K562 (cell line): Measurements from ENCODE around the gene QARS1. TPM values are rescaled to one million over a fixed set of nuclear protein-coding genes. Genes with fewer than 3 reads are reported as not detected.
A peak's percentile ranks its signal among the peaks of the same experiment; 100 is the strongest.

Experiments used
- ATAC-seq: fragments of 200-7000 bp; cut with Tn5 transposase; 3 replicates; pipeline ENCODE4 v1.9.1; 2020; ENCODE audit warnings: moderate library complexity
- BruUV-seq: library from RNA; stranded (reverse); fragments of 400-500 nt; replicated peaks from 2 replicates; lab custom pipeline; 2021; lab: Mats Ljungman, UMichigan
- CTCF ChIA-PET: fragments of 300-600 bp; formaldehyde crosslinking; extraction: SDS; loops from one replicate; lab custom pipeline; 2021; ENCODE audit warnings: low intra/inter-chr PET ratio; lab: Yijun Ruan, JAX
- POLR2A ChIA-PET: fragments of 300-600, 350-650 bp; sonication (Branson Sonifier 250); formaldehyde crosslinking; extraction: SDS; loops from one replicate; lab custom pipeline; 2021; ENCODE audit warnings: antibody characterized with exemption, inconsistent platforms; lab: Yijun Ruan, JAX
- DNase-seq, 4 experiments: peaks; one replicate each; pipeline versions ENCODE4 v3.0.0 to v3.0.0-alpha.2; 2011 to 2018; ENCODE audit warnings: low spot score in 3 of 4, mixed read lengths in 3 of 4; ENCODE audit errors: extremely low read depth in 1 of 4
- FAIRE-seq: peaks from 2 replicates; lab custom pipeline; 2011; peaks lifted over from hg19 to GRCh38; lab: Jason Lieb, UNC
- H2AFZ ChIP-seq: 2 replicates; pipeline ENCODE4 v1.6.0; 2011; ENCODE audit warnings: low read depth, low read length, control low read depth, inconsistent platforms
- H3K27ac ChIP-seq: fragments of 200-600 bp; 3 replicates; pipeline ENCODE4 v1.8.0; 2011; ENCODE audit warnings: low read depth, mild to moderate bottlenecking, control low read depth, inconsistent platforms, low read length, moderate library complexity, mixed read lengths; ENCODE audit errors: extremely low read depth
- H3K27me3 ChIP-seq, 2 experiments: fragments of 300-600 bp in 1 of 2; 2 replicates in 1 of 2; 3 replicates in 1 of 2; pipeline versions ENCODE4 v1.6.0 to v1.8.0; 2011; ENCODE audit warnings: inconsistent platforms in 2 of 2, low read length in 2 of 2, mild to moderate bottlenecking in 1 of 2, mixed read lengths in 1 of 2, moderate library complexity in 1 of 2; ENCODE audit not compliant: control insufficient read depth in 2 of 2, insufficient read depth in 2 of 2
- H3K36me3 ChIP-seq: fragments of 300-600 bp; 3 replicates; pipeline ENCODE4 v1.8.0; 2011; ENCODE audit warnings: mild to moderate bottlenecking, low read length, inconsistent platforms; ENCODE audit not compliant: control insufficient read depth, insufficient read depth
- H3K4me1 ChIP-seq, 2 experiments: fragments of 200-600 bp in 1 of 2; replicated peaks in 1 of 2; 2 replicates in 1 of 2; 3 replicates in 1 of 2; pipeline versions ENCODE4 v1.5.1 to v1.8.0; 2011; ENCODE audit warnings: inconsistent platforms in 2 of 2, low read length in 2 of 2, mild to moderate bottlenecking in 1 of 2, mixed read lengths in 1 of 2, moderate library complexity in 1 of 2; ENCODE audit not compliant: control insufficient read depth in 2 of 2, insufficient read depth in 2 of 2
- H3K4me2 ChIP-seq: 2 replicates; pipeline ENCODE4 v1.6.1; 2011; ENCODE audit warnings: low read length, control low read depth, inconsistent platforms, mixed read lengths; ENCODE audit not compliant: insufficient read depth
- H3K4me3 ChIP-seq: fragments of 200-600 bp; sonication (generic), shearing (Covaris generic); 2 replicates; pipeline ENCODE4 v1.5.1; 2016; ENCODE audit warnings: control low read depth, inconsistent platforms
- H3K79me2 ChIP-seq: fragments of 200-600 bp; 3 replicates; pipeline ENCODE4 v1.8.0; 2011; ENCODE audit warnings: low read length, inconsistent platforms; ENCODE audit not compliant: control insufficient read depth, insufficient read depth
- H3K9ac ChIP-seq, 2 experiments: 2 replicates each; pipeline versions ENCODE4 v1.6.0 to v1.6.1; 2011; ENCODE audit warnings: low read depth in 2 of 2, low read length in 2 of 2, control low read depth in 1 of 2, inconsistent platforms in 1 of 2, mild to moderate bottlenecking in 1 of 2, mixed read lengths in 1 of 2; ENCODE audit not compliant: insufficient read depth in 1 of 2
- H3K9me1 ChIP-seq: one replicate; pipeline ENCODE4 v1.6.0; 2011; ENCODE audit warnings: inconsistent platforms, mild to moderate bottlenecking, low read length, moderate library complexity; ENCODE audit not compliant: control insufficient read depth, insufficient read depth
- H3K9me3 ChIP-seq: replicated peaks from 2 replicates; pipeline ENCODE4 v1.5.1; 2011; ENCODE audit warnings: low read depth, low read length, inconsistent platforms; ENCODE audit not compliant: control insufficient read depth, insufficient read depth
- H4K20me1 ChIP-seq: replicated peaks from 2 replicates; pipeline ENCODE4 v1.6.1; 2011; ENCODE audit warnings: low read length, inconsistent platforms, mixed read lengths; ENCODE audit not compliant: control insufficient read depth, insufficient read depth
- JUND ChIP-seq, 2 experiments: IDR thresholded peaks; 2 replicates in 1 of 2; 3 replicates in 1 of 2; pipeline ENCODE4 v1.6.1; 2011; ENCODE audit warnings: borderline replicate concordance in 2 of 2, low read depth in 2 of 2, low read length in 2 of 2, improper control_type of control experiment in 1 of 2, missing biosample characterization in 1 of 2, missing genetic modification characterization in 1 of 2, missing genetic modification reagents in 1 of 2
- KDM5B ChIP-seq: fragments of 200-600 bp; sonication (generic); IDR thresholded peaks from 2 replicates; pipeline ENCODE4 v1.6.1; 2012; ENCODE audit warnings: low read depth, mild to moderate bottlenecking, moderate library complexity, low read length, control low read depth, inconsistent platforms; ENCODE audit not compliant: insufficient replicate concordance
- PHF8 ChIP-seq: fragments of 200-600 bp; sonication (generic); IDR thresholded peaks from 2 replicates; pipeline ENCODE4 v1.6.1; 2012; ENCODE audit warnings: mixed run types, mild to moderate bottlenecking, inconsistent platforms, low read length, moderate library complexity, borderline replicate concordance
- SAP30 ChIP-seq: fragments of 200-600 bp; sonication (generic); IDR thresholded peaks from 2 replicates; pipeline ENCODE4 v1.6.1; 2012; ENCODE audit warnings: borderline replicate concordance, low read depth, mild to moderate bottlenecking, moderate library complexity, low read length, control low read depth, inconsistent platforms; ENCODE audit not compliant: insufficient read depth, poor library complexity, severe bottlenecking
- TEAD1 ChIP-seq, 2 experiments: fragments of 450-650 bp in 1 of 2; sonication (generic) in 1 of 2; formaldehyde crosslinking; IDR thresholded peaks; 2 replicates each; pipeline versions ENCODE4 v1.4.0 to v1.8.0; 2020 to 2022; ENCODE audit warnings: mild to moderate bottlenecking in 2 of 2, missing genetic modification reagents in 1 of 2
- TEAD2 ChIP-seq: fragments of 450-650 bp; IDR thresholded peaks from 2 replicates; pipeline ENCODE4 v1.6.1; 2016; ENCODE audit warnings: missing genetic modification characterization, control low read depth, missing compliant biosample characterization
- TRIM28 ChIP-seq: fragments of 450-650 bp; IDR thresholded peaks from 2 replicates; pipeline ENCODE4 v1.6.1; 2017
- ZNF133 ChIP-seq: fragments of 250-450 bp; sonication (Bioruptor Pico); IDR thresholded peaks from 2 replicates; pipeline ENCODE4 v1.4.0; 2020; ENCODE audit warnings: mild to moderate bottlenecking
- ZNF668 ChIP-seq: fragments of 250-450 bp; sonication (Bioruptor Pico); IDR thresholded peaks from 2 replicates; pipeline ENCODE4 v1.8.0; 2022; ENCODE audit warnings: mild to moderate bottlenecking, inconsistent platforms
- WGBS: fragments of 100-300 bp; shearing (Covaris generic); methylation state at CpG from one replicate; pipeline ENCODE4 v1.1.6; 2016; ENCODE audit warnings: low coverage, mixed read lengths; ENCODE audit not compliant: insufficient coverage; ENCODE audit errors: missing lambda C conversion rate; 5-methylcytosine and 5-hydroxymethylcytosine counted together
- in situ Hi-C: fragments of 300-500 bp; cut with MboI; formaldehyde crosslinking; loops from 4 replicates; pipeline ENCODE4 v1.15.0; 2018; ENCODE audit warnings: inconsistent platforms, mixed read lengths
- intact Hi-C: fragments of 100-400 bp; cut with micrococcal nuclease; formaldehyde crosslinking; loops from 2 replicates; pipeline ENCODE4 v1.14.2; 2022
- polyA plus RNA-seq, 8 experiments: library from polyadenylated mRNA; depleted of rRNA in 4 of 8; stranded (reverse) in 5 of 8; unstranded in 3 of 8; fragments of >200 nt; fragmentation: Nextera tagmentation in 2 of 8; fragmentation: Illumina TruSeq in 1 of 8; extraction: Ambion mirVana in 2 of 8; extraction: Trizol in 1 of 8; gene quantifications; 2 replicates each; pipeline versions ENCODE4 v1.2.1 to v1.2.3, GENCODE V29; 2011 to 2014; ENCODE audit warnings: inconsistent platforms in 1 of 8, missing spikeins in 1 of 8
- total RNA-seq, 7 experiments: library from RNA; depleted of rRNA in 6 of 7; stranded (reverse); fragments of >200 nt in 6 of 7; fragmentation: Illumina TruSeq in 2 of 7; extraction: Trizol in 2 of 7; gene quantifications; 2 replicates each; pipeline versions ENCODE4 v1.2.1 to v1.2.3, GENCODE V29; 2011 to 2021; ENCODE audit warnings: low replicate concordance in 1 of 7
- TF ChIP-seq, protein P1 (sequence below): fragments of 450-650 bp; formaldehyde crosslinking; conservative IDR thresholded peaks from 2 replicates; pipeline ENCODE4 v1.4.0; 2022; ENCODE audit warnings: mild to moderate bottlenecking, missing genetic modification characterization
- TF ChIP-seq, protein P2 (sequence below): fragments of 450-650 bp; IDR thresholded peaks from 2 replicates; pipeline ENCODE4 v1.6.1; 2016; ENCODE audit warnings: missing biosample characterization, missing genetic modification characterization
- TF ChIP-seq, protein P3 (sequence below): sonication (generic); formaldehyde crosslinking; IDR thresholded peaks from 2 replicates; pipeline ENCODE4 v1.8.1; 2023; ENCODE audit warnings: missing genetic modification reagents, mild to moderate bottlenecking, borderline replicate concordance

The QARS1 gene
- total and polyA plus RNA-seq, 9 of the 15 experiments (the other 6 are each of a cell fraction or from before 2014, with no cell fraction given) = 148 to 310 (median 273) TPM

DNA sequence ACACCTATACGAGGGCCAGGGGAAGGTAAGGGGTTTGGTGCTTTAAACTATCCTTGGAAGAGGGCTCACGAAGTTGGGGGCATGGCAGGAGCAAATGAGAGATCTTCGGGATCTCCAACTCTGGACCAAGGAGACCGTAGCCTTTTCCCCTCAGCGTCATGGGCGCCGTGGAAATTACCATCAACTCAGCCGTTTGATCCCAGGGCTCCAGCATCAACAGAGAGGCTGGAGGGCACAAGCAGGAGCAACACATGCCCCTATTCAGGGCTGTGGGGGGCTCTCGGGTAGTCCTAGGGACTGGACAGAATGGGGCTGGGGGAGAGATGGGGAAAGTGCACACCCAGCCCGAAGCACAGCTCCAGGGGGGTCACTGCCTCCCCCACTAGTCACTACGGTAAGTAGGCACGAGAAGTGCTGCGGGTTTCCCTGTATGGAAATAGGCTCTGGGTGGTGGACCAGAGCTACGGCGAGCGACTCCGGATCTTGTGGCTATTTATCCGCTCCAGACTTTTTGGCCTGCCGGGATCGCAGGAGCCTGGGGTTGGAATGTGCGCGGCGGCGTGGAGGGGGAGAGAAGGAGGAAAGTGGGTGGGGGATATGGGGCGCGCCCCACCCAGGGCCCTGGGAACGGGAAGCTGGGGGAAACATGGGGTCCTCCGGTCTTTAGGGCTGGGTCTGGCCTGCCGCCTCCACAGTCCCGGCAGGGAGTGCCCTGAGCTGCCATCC is 28.8 kb upstream of the QARS1 start:
- intact Hi-C loops (no loop called here), in situ Hi-C loops (no loop called here)
- H3K4me3 ChIP-seq = peak overlapping the region; percentile 53
- ATAC-seq (peak; percentile 89), FAIRE-seq (peak; percentile 48), DNase-seq (peak; percentile 75 to 86 (median 82))
- no peaks in the 10 kb centered on the region for H3K9me3 ChIP-seq
- WGBS = 3% methylated on average over 18 of the region's 30 CpGs
- H3K79me2 ChIP-seq = no peaks in the 10 kb centered on the region; the same call in 2 of the 3 replicates
- peak overlapping the region; percentile 77 for H3K27ac ChIP-seq
- no peaks in the 10 kb centered on the region for H4K20me1 ChIP-seq
- H3K4me2 ChIP-seq = peak overlapping the region; percentile 86
- H3K9me1 ChIP-seq = no peaks in the 10 kb centered on the region
- peaks cover 0 to 5% of the 10 kb centered on the region in 2 experiments; a peak in 1 of 5 replicates for H3K27me3 ChIP-seq
- H3K9ac ChIP-seq = peak overlapping the region; percentile 81 to 89
- peak overlapping the region; percentile 99 for H2AFZ ChIP-seq
- ChIA-PET CTCF (no interaction called here), POLR2A (interaction anchor here (0.6 to 0.8 kb wide), 2 partner anchors 32 to 277 kb away, joined by 3 read pairs; partner anchors contain the start of gene CCDC71)
- no TSS peak for BruUV-seq
- no peaks in the 10 kb centered on the region for H3K36me3 ChIP-seq
- H3K4me1 ChIP-seq = peaks cover 2 to 32% of the 10 kb centered on the region in 2 experiments; a peak in 4 of 5 replicates
- no peak for TF ChIP-seq TRIM28
- TF ChIP-seq SAP30 = no peak
- peak; percentile 26 to 89; a peak in 2 of 4 replicates for TF ChIP-seq TEAD1 (CRISPR knock-in tag; IDR thresholded peaks at IDR 0.05)
- TF ChIP-seq ZNF133 (CRISPR knock-in tag) = no peak
- TF ChIP-seq KDM5B = no peak
- TF ChIP-seq ZNF668 = no peak
- peak; percentile 36; the same call in 1 of the 2 replicates for TF ChIP-seq PHF8
- TF ChIP-seq, protein P1, sequence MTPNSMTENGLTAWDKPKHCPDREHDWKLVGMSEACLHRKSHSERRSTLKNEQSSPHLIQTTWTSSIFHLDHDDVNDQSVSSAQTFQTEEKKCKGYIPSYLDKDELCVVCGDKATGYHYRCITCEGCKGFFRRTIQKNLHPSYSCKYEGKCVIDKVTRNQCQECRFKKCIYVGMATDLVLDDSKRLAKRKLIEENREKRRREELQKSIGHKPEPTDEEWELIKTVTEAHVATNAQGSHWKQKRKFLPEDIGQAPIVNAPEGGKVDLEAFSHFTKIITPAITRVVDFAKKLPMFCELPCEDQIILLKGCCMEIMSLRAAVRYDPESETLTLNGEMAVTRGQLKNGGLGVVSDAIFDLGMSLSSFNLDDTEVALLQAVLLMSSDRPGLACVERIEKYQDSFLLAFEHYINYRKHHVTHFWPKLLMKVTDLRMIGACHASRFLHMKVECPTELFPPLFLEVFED (CRISPR knock-in tag) = no peak
- TF ChIP-seq, protein P2, sequence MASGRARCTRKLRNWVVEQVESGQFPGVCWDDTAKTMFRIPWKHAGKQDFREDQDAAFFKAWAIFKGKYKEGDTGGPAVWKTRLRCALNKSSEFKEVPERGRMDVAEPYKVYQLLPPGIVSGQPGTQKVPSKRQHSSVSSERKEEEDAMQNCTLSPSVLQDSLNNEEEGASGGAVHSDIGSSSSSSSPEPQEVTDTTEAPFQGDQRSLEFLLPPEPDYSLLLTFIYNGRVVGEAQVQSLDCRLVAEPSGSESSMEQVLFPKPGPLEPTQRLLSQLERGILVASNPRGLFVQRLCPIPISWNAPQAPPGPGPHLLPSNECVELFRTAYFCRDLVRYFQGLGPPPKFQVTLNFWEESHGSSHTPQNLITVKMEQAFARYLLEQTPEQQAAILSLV (tag) = no peak
- TF ChIP-seq, protein P3, sequence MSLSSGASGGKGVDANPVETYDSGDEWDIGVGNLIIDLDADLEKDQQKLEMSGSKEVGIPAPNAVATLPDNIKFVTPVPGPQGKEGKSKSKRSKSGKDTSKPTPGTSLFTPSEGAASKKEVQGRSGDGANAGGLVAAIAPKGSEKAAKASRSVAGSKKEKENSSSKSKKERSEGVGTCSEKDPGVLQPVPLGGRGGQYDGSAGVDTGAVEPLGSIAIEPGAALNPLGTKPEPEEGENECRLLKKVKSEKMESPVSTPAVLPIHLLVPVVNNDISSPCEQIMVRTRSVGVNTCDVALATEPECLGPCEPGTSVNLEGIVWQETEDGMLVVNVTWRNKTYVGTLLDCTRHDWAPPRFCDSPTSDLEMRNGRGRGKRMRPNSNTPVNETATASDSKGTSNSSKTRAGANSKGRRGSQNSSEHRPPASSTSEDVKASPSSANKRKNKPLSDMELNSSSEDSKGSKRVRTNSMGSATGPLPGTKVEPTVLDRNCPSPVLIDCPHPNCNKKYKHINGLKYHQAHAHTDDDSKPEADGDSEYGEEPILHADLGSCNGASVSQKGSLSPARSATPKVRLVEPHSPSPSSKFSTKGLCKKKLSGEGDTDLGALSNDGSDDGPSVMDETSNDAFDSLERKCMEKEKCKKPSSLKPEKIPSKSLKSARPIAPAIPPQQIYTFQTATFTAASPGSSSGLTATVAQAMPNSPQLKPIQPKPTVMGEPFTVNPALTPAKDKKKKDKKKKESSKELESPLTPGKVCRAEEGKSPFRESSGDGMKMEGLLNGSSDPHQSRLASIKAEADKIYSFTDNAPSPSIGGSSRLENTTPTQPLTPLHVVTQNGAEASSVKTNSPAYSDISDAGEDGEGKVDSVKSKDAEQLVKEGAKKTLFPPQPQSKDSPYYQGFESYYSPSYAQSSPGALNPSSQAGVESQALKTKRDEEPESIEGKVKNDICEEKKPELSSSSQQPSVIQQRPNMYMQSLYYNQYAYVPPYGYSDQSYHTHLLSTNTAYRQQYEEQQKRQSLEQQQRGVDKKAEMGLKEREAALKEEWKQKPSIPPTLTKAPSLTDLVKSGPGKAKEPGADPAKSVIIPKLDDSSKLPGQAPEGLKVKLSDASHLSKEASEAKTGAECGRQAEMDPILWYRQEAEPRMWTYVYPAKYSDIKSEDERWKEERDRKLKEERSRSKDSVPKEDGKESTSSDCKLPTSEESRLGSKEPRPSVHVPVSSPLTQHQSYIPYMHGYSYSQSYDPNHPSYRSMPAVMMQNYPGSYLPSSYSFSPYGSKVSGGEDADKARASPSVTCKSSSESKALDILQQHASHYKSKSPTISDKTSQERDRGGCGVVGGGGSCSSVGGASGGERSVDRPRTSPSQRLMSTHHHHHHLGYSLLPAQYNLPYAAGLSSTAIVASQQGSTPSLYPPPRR (CRISPR knock-in tag) = no peak
- peak; percentile 77 for TF ChIP-seq TEAD2 (tag)
- TF ChIP-seq JUND (IDR thresholded peaks at IDR 0.05; ENCODE audit: borderline replicate concordance, low read depth, low read length) = 0 out of 2 replicates have a peak, but pooled peaks have one; percentile 26
- no peak; the same call in 2 of the 3 replicates for TF ChIP-seq JUND (tag; IDR thresholded peaks at IDR 0.05; ENCODE audit: borderline replicate concordance, low read depth, low read length)
